Measurements from ENCODE around the gene DCLK1. TPM values are rescaled to one million over a fixed set of nuclear protein-coding genes. Genes with fewer than 3 reads are reported as not detected.
"Not testable (repeated sequence)": the region's sequence is repeated elsewhere in the genome, so short reads cannot be mapped to it uniquely, and the experiment has no call there.

DCLK1 gene
- total RNA-seq, 1 experiment from 2014 or later: not detected

DNA sequence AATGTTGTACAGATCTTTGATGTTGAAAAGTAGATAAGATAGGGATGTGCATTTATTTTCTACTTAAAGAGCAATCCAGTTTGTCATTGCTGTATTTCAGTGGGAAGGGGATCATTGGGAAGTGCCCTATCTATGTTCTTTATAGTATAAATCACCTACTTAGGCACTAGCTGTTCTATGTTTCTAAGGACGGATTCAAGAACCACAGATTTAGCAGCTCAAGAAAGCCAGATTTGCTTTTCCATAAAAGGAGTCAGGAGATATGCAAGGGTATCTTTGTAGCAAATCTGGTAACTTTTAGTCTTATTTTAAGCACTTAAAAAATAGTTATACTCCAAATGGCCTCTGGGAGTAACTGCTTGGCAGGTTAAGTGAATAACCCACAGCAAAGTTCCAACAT lies 23.7 kb downstream of the DCLK1 start:
- H3K4me3 ChIP-seq (ENCODE audit: low read length): no peak overlapping the region
- H3K9me2 ChIP-seq (replicated peaks; ENCODE audit: insufficient read depth, low read length): no peaks in the 10 kb centered on the region
- no peak overlapping the region for H2AFZ ChIP-seq (ENCODE audit: low read length)
- H3K9ac ChIP-seq (ENCODE audit: low read length): no peak overlapping the region
- DNase-seq: no peak
- no peaks in the 10 kb centered on the region for H3K4me1 ChIP-seq (ENCODE audit: low read length)
- H3K9me3 ChIP-seq (ENCODE audit: low read length): peaks cover 2% of the 10 kb centered on the region; the same call in 1 of the 2 replicates
- H3K27ac ChIP-seq (ENCODE audit: low read length): no peak overlapping the region
- H3K4me2 ChIP-seq (ENCODE audit: low read depth, low read length, poor library complexity, severe bottlenecking): no peak overlapping the region
- no peaks in the 10 kb centered on the region for H4K20me1 ChIP-seq (ENCODE audit: insufficient read depth, low read depth, low read length)
- H3K79me2 ChIP-seq (ENCODE audit: low read length): no peaks in the 10 kb centered on the region
- H3K36me3 ChIP-seq (ENCODE audit: insufficient read depth, low read length): no peaks in the 10 kb centered on the region
- no peaks in the 10 kb centered on the region for H3K27me3 ChIP-seq (ENCODE audit: low read length)

- no peak overlapping the region for H3K27ac ChIP-seq (ENCODE audit: low read length)
- no peak overlapping the region for H2AFZ ChIP-seq (ENCODE audit: low read length)
- no peaks in the 10 kb centered on the region for H3K9me2 ChIP-seq (replicated peaks; ENCODE audit: insufficient read depth, low read length)
- H4K20me1 ChIP-seq (ENCODE audit: insufficient read depth, low read depth, low read length): no peaks in the 10 kb centered on the region
- no peaks in the 10 kb centered on the region for H3K27me3 ChIP-seq (ENCODE audit: low read length)
- H3K4me2 ChIP-seq (ENCODE audit: low read depth, low read length, poor library complexity, severe bottlenecking): no peak overlapping the region
- H3K9ac ChIP-seq (ENCODE audit: low read length): no peak overlapping the region
- H3K4me1 ChIP-seq (ENCODE audit: low read length): no peaks in the 10 kb centered on the region
- H3K79me2 ChIP-seq (ENCODE audit: low read length): no peaks in the 10 kb centered on the region
- no peak for DNase-seq
- no peaks in the 10 kb centered on the region for H3K36me3 ChIP-seq (ENCODE audit: insufficient read depth, low read length)
- H3K4me3 ChIP-seq (ENCODE audit: low read length): no peak overlapping the region
- peaks cover 3% of the 10 kb centered on the region; the same call in 1 of the 2 replicates for H3K9me3 ChIP-seq (ENCODE audit: low read length)
Measured at GRCh38 chr13:36105726-36106125, 25.5 kb downstream of the DCLK1 start.

- H3K4me2 ChIP-seq (ENCODE audit: low read depth, low read length, poor library complexity, severe bottlenecking): no peak overlapping the region
- no peaks in the 10 kb centered on the region for H3K79me2 ChIP-seq (ENCODE audit: low read length)
- no peak overlapping the region for H3K27ac ChIP-seq (ENCODE audit: low read length)
- no peaks in the 10 kb centered on the region for H3K36me3 ChIP-seq (ENCODE audit: insufficient read depth, low read length)
- H3K9me3 ChIP-seq (ENCODE audit: low read length): 0 out of 2 replicates have a peak, but pooled peaks cover 3% of the 10 kb centered on the region
- no peak for DNase-seq
- no peaks in the 10 kb centered on the region for H4K20me1 ChIP-seq (ENCODE audit: insufficient read depth, low read depth, low read length)
- H2AFZ ChIP-seq (ENCODE audit: low read length): no peak overlapping the region
- H3K9ac ChIP-seq (ENCODE audit: low read length): no peak overlapping the region
- H3K27me3 ChIP-seq (ENCODE audit: low read length): no peaks in the 10 kb centered on the region
- no peaks in the 10 kb centered on the region for H3K4me1 ChIP-seq (ENCODE audit: low read length)
- H3K9me2 ChIP-seq (replicated peaks; ENCODE audit: insufficient read depth, low read length): no peaks in the 10 kb centered on the region
- H3K4me3 ChIP-seq (ENCODE audit: low read length): no peak overlapping the region
Measured at GRCh38 chr13:36102721-36103120, 28.5 kb downstream of the DCLK1 start.

DNA sequence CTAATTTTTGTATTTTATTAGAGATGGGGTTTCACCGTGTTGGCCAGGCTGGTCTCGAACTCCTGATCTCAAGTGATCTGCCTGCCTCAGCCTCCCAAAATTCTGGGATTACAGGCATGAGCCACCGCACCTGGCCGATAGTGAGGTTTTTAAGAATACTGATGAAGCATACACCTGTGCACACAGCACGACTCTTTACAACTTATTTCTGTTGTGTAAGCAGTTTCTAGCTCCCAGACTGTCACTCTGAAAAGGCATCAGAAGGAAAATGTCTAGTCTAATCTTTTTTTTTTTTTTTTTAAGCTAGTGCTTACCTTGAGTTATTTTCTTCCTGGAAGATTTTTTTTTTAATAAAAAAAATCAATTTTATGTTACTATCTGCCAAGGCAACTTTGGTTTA lies 29.3 kb downstream of the DCLK1 start:
- not testable (repeated sequence) for DNase-seq; H3K4me1 ChIP-seq (ENCODE audit: low read length); H3K4me3 ChIP-seq (ENCODE audit: low read length); H3K79me2 ChIP-seq (ENCODE audit: low read length); H3K4me2 ChIP-seq (ENCODE audit: low read depth, low read length, poor library complexity, severe bottlenecking); H3K27ac ChIP-seq (ENCODE audit: low read length); H4K20me1 ChIP-seq (ENCODE audit: insufficient read depth, low read depth, low read length); H3K36me3 ChIP-seq (ENCODE audit: insufficient read depth, low read length); H2AFZ ChIP-seq (ENCODE audit: low read length); H3K27me3 ChIP-seq (ENCODE audit: low read length); H3K9me2 ChIP-seq (replicated peaks; ENCODE audit: insufficient read depth, low read length); H3K9me3 ChIP-seq (ENCODE audit: low read length); H3K9ac ChIP-seq (ENCODE audit: low read length)

- Histone ChIP-seq H3K27ac (ENCODE audit: low read length) (no peak overlapping the region), H2AFZ (ENCODE audit: low read length) (no peak overlapping the region), H4K20me1 (ENCODE audit: insufficient read depth, low read depth, low read length) (no peaks in the 10 kb centered on the region), H3K9ac (ENCODE audit: low read length) (no peak overlapping the region), H3K36me3 (ENCODE audit: insufficient read depth, low read length) (no peaks in the 10 kb centered on the region), H3K4me1 (ENCODE audit: low read length) (no peaks in the 10 kb centered on the region), H3K79me2 (ENCODE audit: low read length) (no peaks in the 10 kb centered on the region), H3K4me3 (ENCODE audit: low read length) (no peak overlapping the region), H3K27me3 (ENCODE audit: low read length) (no peaks in the 10 kb centered on the region), H3K9me3 (ENCODE audit: low read length) (0 out of 2 replicates have a peak, but pooled peaks cover 3% of the 10 kb centered on the region), H3K4me2 (ENCODE audit: low read depth, low read length, poor library complexity, severe bottlenecking) (no peak overlapping the region), H3K9me2 (replicated peaks; ENCODE audit: insufficient read depth, low read length) (no peaks in the 10 kb centered on the region)
- no peak for DNase-seq
Measured at GRCh38 chr13:36101157-36101556, 30.0 kb downstream of the DCLK1 start.

DNA sequence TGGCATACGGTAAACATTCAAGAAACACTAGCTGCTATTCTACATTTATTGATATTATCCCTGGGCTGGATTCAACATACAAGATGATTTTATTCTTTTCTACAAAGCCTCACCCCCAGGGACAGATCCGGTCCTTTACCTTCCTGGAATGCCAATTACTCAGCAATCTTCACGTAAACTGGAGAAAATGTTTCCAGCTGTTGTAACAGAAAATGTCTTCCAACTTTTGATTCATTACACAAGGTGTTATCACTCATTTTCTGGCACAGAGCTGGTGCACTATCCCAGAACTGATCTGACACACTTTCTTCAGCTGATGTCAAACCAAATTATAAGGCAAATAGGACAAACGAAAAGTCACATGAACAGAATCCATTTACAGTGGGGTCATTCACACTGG lies 33.1 kb downstream of the DCLK1 start:
- H3K9me3 ChIP-seq (ENCODE audit: low read length): 0 out of 2 replicates have a peak, but pooled peaks cover 3% of the 10 kb centered on the region
- no peaks in the 10 kb centered on the region for H3K27me3 ChIP-seq (ENCODE audit: low read length)
- H3K36me3 ChIP-seq (ENCODE audit: insufficient read depth, low read length): no peaks in the 10 kb centered on the region
- H3K4me2 ChIP-seq (ENCODE audit: low read depth, low read length, poor library complexity, severe bottlenecking): no peak overlapping the region
- H3K79me2 ChIP-seq (ENCODE audit: low read length): no peaks in the 10 kb centered on the region
- no peak for DNase-seq
- no peaks in the 10 kb centered on the region for H3K9me2 ChIP-seq (replicated peaks; ENCODE audit: insufficient read depth, low read length)
- H3K4me3 ChIP-seq (ENCODE audit: low read length): no peak overlapping the region
- H3K4me1 ChIP-seq (ENCODE audit: low read length): no peaks in the 10 kb centered on the region
- no peak overlapping the region for H2AFZ ChIP-seq (ENCODE audit: low read length)
- no peak overlapping the region for H3K27ac ChIP-seq (ENCODE audit: low read length)
- H4K20me1 ChIP-seq (ENCODE audit: insufficient read depth, low read depth, low read length): no peaks in the 10 kb centered on the region
- H3K9ac ChIP-seq (ENCODE audit: low read length): no peak overlapping the region

- no peaks in the 10 kb centered on the region for H3K79me2 ChIP-seq (ENCODE audit: low read length)
- H3K4me2 ChIP-seq (ENCODE audit: low read depth, low read length, poor library complexity, severe bottlenecking): no peak overlapping the region
- no peak overlapping the region for H3K9ac ChIP-seq (ENCODE audit: low read length)
- H3K9me3 ChIP-seq (ENCODE audit: low read length): no peaks in the 10 kb centered on the region
- H3K4me1 ChIP-seq (ENCODE audit: low read length): no peaks in the 10 kb centered on the region
- H4K20me1 ChIP-seq (ENCODE audit: insufficient read depth, low read depth, low read length): no peaks in the 10 kb centered on the region
- H3K27me3 ChIP-seq (ENCODE audit: low read length): no peaks in the 10 kb centered on the region
- H3K36me3 ChIP-seq (ENCODE audit: insufficient read depth, low read length): no peaks in the 10 kb centered on the region
- H2AFZ ChIP-seq (ENCODE audit: low read length): no peak overlapping the region
- no peak for DNase-seq
- no peak overlapping the region for H3K27ac ChIP-seq (ENCODE audit: low read length)
- no peak overlapping the region for H3K4me3 ChIP-seq (ENCODE audit: low read length)
- H3K9me2 ChIP-seq (replicated peaks; ENCODE audit: insufficient read depth, low read length): no peaks in the 10 kb centered on the region
Measured at GRCh38 chr13:36096461-36097416, 34.4 kb downstream of the DCLK1 start.

DNA sequence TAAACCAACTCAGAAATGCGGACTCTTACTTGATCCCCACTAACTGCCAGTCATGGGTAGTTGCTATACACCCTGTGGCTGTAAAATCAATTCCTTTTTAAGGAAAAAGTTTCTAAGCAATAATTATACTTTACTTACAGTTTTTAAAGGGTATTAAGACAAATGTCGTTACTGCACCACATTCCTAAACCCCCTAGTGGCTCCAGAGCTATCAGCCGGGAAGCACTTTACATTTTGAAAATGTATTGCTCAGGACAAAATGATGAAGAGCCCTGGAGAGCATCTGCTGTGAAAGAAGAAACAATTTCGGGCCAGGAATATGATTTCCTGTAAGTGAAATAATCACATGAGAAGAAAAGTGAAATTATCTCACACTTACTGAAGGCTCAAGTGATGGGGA lies 36.7 kb downstream of the DCLK1 start:
- Histone ChIP-seq H3K9ac (ENCODE audit: low read length) (no peak overlapping the region), H3K27me3 (ENCODE audit: low read length) (no peaks in the 10 kb centered on the region), H3K4me2 (ENCODE audit: low read depth, low read length, poor library complexity, severe bottlenecking) (no peak overlapping the region), H3K9me2 (replicated peaks; ENCODE audit: insufficient read depth, low read length) (no peaks in the 10 kb centered on the region), H4K20me1 (ENCODE audit: insufficient read depth, low read depth, low read length) (no peaks in the 10 kb centered on the region), H3K79me2 (ENCODE audit: low read length) (no peaks in the 10 kb centered on the region), H3K9me3 (ENCODE audit: low read length) (no peaks in the 10 kb centered on the region), H3K27ac (ENCODE audit: low read length) (no peak overlapping the region), H3K36me3 (ENCODE audit: insufficient read depth, low read length) (no peaks in the 10 kb centered on the region), H2AFZ (ENCODE audit: low read length) (no peak overlapping the region), H3K4me3 (ENCODE audit: low read length) (no peak overlapping the region), H3K4me1 (ENCODE audit: low read length) (no peaks in the 10 kb centered on the region)
- DNase-seq: no peak

All from Karpas-422 (cell line).